Neutrophil (primary cell): ENCODE data around the gene MSI2.

Experiments used
- H3K27ac ChIP-seq: fragments of 200-600 bp; sonication (generic); 2 replicates; pipeline ENCODE4 v1.5.1; 2016; ENCODE audit warnings: mild to moderate bottlenecking, moderate library complexity
- H3K27me3 ChIP-seq: fragments of 200-600 bp; sonication (generic); 2 replicates; pipeline ENCODE4 v1.6.0; 2016; ENCODE audit warnings: mild to moderate bottlenecking
- H3K36me3 ChIP-seq: fragments of 200-600 bp; sonication (generic); 2 replicates; pipeline ENCODE4 v1.5.1; 2017
- H3K4me1 ChIP-seq, 2 experiments: fragments of 200-600 bp in 1 of 2; sonication (generic) in 1 of 2; 1 replicate in 1 of 2; 2 replicates in 1 of 2; pipeline versions ENCODE4 v1.5.1 to v1.6.1; 2013 to 2016; ENCODE audit warnings: low read depth in 1 of 2, low read length in 1 of 2, mild to moderate bottlenecking in 1 of 2, moderate library complexity in 1 of 2; ENCODE audit not compliant: control insufficient read depth in 1 of 2, insufficient read depth in 1 of 2
- H3K4me3 ChIP-seq, 2 experiments: fragments of 200-600 bp in 1 of 2; sonication (generic) in 1 of 2; 1 replicate in 1 of 2; 2 replicates in 1 of 2; pipeline ENCODE4 v1.5.1; 2013 to 2016; ENCODE audit warnings: low read depth in 1 of 2, low read length in 1 of 2, mild to moderate bottlenecking in 1 of 2, moderate library complexity in 1 of 2
- H3K9me3 ChIP-seq: fragments of 200-600 bp; sonication (generic); 2 replicates; pipeline ENCODE4 v1.5.1; 2016
- TF ChIP-seq, protein P1 (sequence below): fragments of 200-600 bp; sonication (generic); IDR thresholded peaks from 2 replicates; pipeline ENCODE4 v1.5.1; 2016; ENCODE audit warnings: antibody characterized with exemption

Gene MSI2

DNA sequence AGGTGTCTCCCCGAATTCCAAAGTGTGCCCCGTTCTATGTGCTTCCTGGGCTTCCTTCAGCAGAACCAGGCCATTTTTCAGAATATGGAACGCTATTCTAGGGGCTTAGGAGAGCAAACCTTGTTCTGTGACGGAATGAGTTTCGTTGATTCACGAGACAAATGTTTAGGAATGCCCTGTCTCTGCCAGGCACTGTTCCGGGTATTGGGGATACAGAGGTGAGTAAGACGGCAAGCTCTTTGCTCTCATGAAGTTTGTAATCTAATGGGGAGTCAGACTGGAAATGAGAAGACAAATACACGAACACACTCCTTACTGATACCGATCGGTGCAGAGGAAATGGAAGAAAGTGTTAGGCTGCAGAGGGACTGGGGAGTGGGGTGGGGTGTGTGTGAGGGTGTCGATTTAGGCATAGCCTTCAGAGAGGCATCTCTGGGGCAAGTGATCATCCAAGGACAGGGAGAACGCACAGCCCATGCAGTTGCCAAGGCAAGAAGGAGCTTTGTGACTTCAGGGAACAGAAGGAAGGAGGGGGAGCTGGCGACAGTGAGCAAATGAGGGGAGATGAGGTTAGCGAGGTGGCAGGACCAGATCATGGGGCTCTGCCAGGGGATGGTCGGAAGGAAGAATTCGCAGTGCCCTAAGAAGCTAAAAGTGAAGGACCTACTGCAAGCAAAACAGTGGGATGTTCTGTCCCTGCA, 189.6 kb downstream of the MSI2 start:
- no peaks in the 10 kb centered on the region for H3K36me3 ChIP-seq
- peaks cover 6 to 18% of the 10 kb centered on the region in 2 experiments for H3K4me1 ChIP-seq
- H3K4me3 ChIP-seq: no peak overlapping the region
- peaks cover 11% of the 10 kb centered on the region for H3K27me3 ChIP-seq
- H3K9me3 ChIP-seq: no peaks in the 10 kb centered on the region
- TF ChIP-seq, protein P1, sequence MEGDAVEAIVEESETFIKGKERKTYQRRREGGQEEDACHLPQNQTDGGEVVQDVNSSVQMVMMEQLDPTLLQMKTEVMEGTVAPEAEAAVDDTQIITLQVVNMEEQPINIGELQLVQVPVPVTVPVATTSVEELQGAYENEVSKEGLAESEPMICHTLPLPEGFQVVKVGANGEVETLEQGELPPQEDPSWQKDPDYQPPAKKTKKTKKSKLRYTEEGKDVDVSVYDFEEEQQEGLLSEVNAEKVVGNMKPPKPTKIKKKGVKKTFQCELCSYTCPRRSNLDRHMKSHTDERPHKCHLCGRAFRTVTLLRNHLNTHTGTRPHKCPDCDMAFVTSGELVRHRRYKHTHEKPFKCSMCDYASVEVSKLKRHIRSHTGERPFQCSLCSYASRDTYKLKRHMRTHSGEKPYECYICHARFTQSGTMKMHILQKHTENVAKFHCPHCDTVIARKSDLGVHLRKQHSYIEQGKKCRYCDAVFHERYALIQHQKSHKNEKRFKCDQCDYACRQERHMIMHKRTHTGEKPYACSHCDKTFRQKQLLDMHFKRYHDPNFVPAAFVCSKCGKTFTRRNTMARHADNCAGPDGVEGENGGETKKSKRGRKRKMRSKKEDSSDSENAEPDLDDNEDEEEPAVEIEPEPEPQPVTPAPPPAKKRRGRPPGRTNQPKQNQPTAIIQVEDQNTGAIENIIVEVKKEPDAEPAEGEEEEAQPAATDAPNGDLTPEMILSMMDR: no peak
- H3K27ac ChIP-seq: no peak overlapping the region

GRCh38 chr17:57447357-57447989, 191.2 kb downstream of the MSI2 start:
- peaks cover 6 to 17% of the 10 kb centered on the region in 2 experiments for H3K4me1 ChIP-seq
- H3K9me3 ChIP-seq: no peaks in the 10 kb centered on the region
- no peak overlapping the region for H3K27ac ChIP-seq
- no peaks in the 10 kb centered on the region for H3K36me3 ChIP-seq
- H3K4me3 ChIP-seq: no peak overlapping the region
- peaks cover 11% of the 10 kb centered on the region for H3K27me3 ChIP-seq
- TF ChIP-seq, protein P1: no peak

- H3K9me3 ChIP-seq: no peaks in the 10 kb centered on the region
- no peak overlapping the region for H3K4me3 ChIP-seq
- H3K36me3 ChIP-seq: no peaks in the 10 kb centered on the region
- H3K4me1 ChIP-seq: peaks cover 5 to 12% of the 10 kb centered on the region in 2 experiments
- H3K27ac ChIP-seq: no peak overlapping the region
- TF ChIP-seq, protein P1: no peak
- peaks cover 11% of the 10 kb centered on the region for H3K27me3 ChIP-seq
Observed at GRCh38 chr17:57447990-57448758, 191.9 kb downstream of the MSI2 start.

GRCh38 chr17:57448759-57449283, 192.5 kb downstream of the MSI2 start:
- Histone ChIP-seq H3K4me1 (peaks cover 3 to 15% of the 10 kb centered on the region in 2 experiments), H3K27ac (no peak overlapping the region), H3K9me3 (no peaks in the 10 kb centered on the region), H3K36me3 (no peaks in the 10 kb centered on the region), H3K4me3 (no peak overlapping the region), H3K27me3 (peaks cover 11% of the 10 kb centered on the region)
- TF ChIP-seq, protein P1: no peak

- peaks cover 21 to 30% of the 10 kb centered on the region in 2 experiments for H3K4me1 ChIP-seq
- no peak overlapping the region for H3K27ac ChIP-seq
- H3K4me3 ChIP-seq: no peak overlapping the region
- H3K9me3 ChIP-seq: no peaks in the 10 kb centered on the region
- TF ChIP-seq, protein P1: no peak
- no peaks in the 10 kb centered on the region for H3K36me3 ChIP-seq
- no peaks in the 10 kb centered on the region for H3K27me3 ChIP-seq
Observed at GRCh38 chr17:57451191-57451590, 194.9 kb downstream of the MSI2 start.
